DMS79 (cell line): ENCODE measurements around the gene MRPS27.
"Not testable (repeated sequence)": the region's sequence is repeated elsewhere in the genome, so short reads cannot be mapped to it uniquely, and the experiment has no call there.

Source experiments
- DNase-seq: peaks from one replicate; lab custom pipeline; 2025; lab: John Stamatoyannopoulos, UW

Gene MRPS27

GRCh38 chr5:72325566-72326305 lies 5.7 kb upstream of the MRPS27 start:
- no peak for DNase-seq

GRCh38 chr5:72324189-72324825 lies 4.3 kb upstream of the MRPS27 start:
- no peak for DNase-seq

GRCh38 chr5:72319435-72319975 lies 535 bp downstream of the MRPS27 start:
- not testable (repeated sequence) for DNase-seq

- no peak for DNase-seq
These were observed 5.4 kb downstream of the MRPS27 start for GRCh38 chr5:72314571-72315172.

GRCh38 chr5:72313141-72313540 lies 6.9 kb downstream of the MRPS27 start:
- DNase-seq, result no peak

GRCh38 chr5:72308853-72309191 lies 11.2 kb downstream of the MRPS27 start:
- DNase-seq, result no peak

- peak; percentile 88 for DNase-seq
These were observed 11.8 kb downstream of the MRPS27 start for GRCh38 chr5:72307968-72308852.

GRCh38 chr5:72307573-72307967 lies 12.5 kb downstream of the MRPS27 start:
- no peak for DNase-seq

- no peak for DNase-seq
These were observed 14.6 kb downstream of the MRPS27 start for GRCh38 chr5:72305194-72306142.

GRCh38 chr5:72302171-72302570 lies 17.9 kb downstream of the MRPS27 start:
- DNase-seq, result no peak

- DNase-seq, result no peak
These were observed 18.5 kb downstream of the MRPS27 start for GRCh38 chr5:72301557-72301956.

- DNase-seq, result no peak
These were observed 19.3 kb downstream of the MRPS27 start for GRCh38 chr5:72300590-72301339.

- DNase-seq, result no peak
These were observed 21.3 kb downstream of the MRPS27 start for GRCh38 chr5:72298711-72299110.

- DNase-seq, result not testable (repeated sequence)
These were observed 21.9 kb downstream of the MRPS27 start for GRCh38 chr5:72298136-72298535.

GRCh38 chr5:72296256-72296655 lies 23.8 kb downstream of the MRPS27 start:
- no peak for DNase-seq

GRCh38 chr5:72295539-72295938 lies 24.5 kb downstream of the MRPS27 start:
- no peak for DNase-seq

- no peak for DNase-seq
These were observed 25.6 kb downstream of the MRPS27 start for GRCh38 chr5:72294473-72294872.

- no peak for DNase-seq
These were observed 26.5 kb downstream of the MRPS27 start for GRCh38 chr5:72293495-72294055.

- no peak for DNase-seq
These were observed 27.6 kb downstream of the MRPS27 start for GRCh38 chr5:72292411-72292810.

GRCh38 chr5:72291601-72292000 lies 28.4 kb downstream of the MRPS27 start:
- no peak for DNase-seq
